GM12865 (cell line): ENCODE results near the gene BHLHA9.

ENCODE experiments used
- DNase-seq: peaks from one replicate; pipeline ENCODE4 v3.0.0; 2010; ENCODE audit warnings: low read depth
- H3K4me3 ChIP-seq: 2 replicates; pipeline ENCODE4 v1.5.1; 2011; ENCODE audit warnings: mild to moderate bottlenecking, low read depth, low read length, control low read depth
- CTCF ChIP-seq: IDR thresholded peaks from 2 replicates; pipeline ENCODE4 v1.5.1; 2011; ENCODE audit warnings: low read length, control low read depth, low read depth, inconsistent platforms; ENCODE audit not compliant: insufficient read depth; ENCODE audit errors: missing control alignments

Gene BHLHA9

GRCh38 chr17:1251866-1252608 is 18.2 kb upstream of the BHLHA9 start:
- no peak overlapping the region for H3K4me3 ChIP-seq
- DNase-seq: no peak
- TF ChIP-seq CTCF: no peak

- DNase-seq: no peak
- H3K4me3 ChIP-seq: no peak overlapping the region
- TF ChIP-seq CTCF: no peak
Measured at GRCh38 chr17:1255041-1255440, 15.2 kb upstream of the BHLHA9 start.

GRCh38 chr17:1256699-1257098 is 13.5 kb upstream of the BHLHA9 start:
- no peak for DNase-seq
- TF ChIP-seq CTCF: no peak
- no peak overlapping the region for H3K4me3 ChIP-seq

DNA sequence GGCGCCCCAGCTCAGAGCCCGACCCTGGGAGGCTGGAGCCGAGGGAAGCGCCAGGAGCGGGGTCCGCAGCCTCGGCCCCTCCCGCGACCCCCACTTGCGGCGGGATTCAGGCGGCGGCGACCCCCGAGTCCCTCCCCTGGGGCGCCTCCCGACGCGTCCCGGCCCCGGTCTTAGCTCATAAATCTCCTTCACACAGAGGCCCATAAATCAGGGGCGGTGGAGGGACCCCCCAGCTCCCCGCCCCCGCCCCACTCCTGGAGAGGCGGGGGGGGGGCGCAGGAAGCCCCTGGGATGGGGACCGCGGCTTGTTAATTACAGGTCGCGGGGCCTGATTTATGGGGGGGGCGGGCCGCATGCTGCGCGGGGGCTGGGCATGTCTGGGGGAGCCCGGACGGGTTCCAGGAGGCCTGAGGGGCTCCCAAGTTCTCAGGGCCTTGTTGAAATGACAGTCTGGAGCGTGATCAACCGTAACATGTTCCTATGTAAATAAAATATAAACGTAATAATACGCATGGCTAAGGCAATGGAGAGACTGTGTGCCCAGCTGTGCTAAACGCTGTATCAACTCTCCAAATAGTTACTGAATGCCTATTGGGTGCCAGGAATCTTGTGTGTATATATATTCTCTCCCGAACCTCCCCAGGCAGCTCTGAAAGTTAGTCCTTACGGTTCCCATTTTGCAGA is 10.0 kb upstream of the BHLHA9 start:
- H3K4me3 ChIP-seq: no peak overlapping the region
- no peak for TF ChIP-seq CTCF
- no peak for DNase-seq

DNA sequence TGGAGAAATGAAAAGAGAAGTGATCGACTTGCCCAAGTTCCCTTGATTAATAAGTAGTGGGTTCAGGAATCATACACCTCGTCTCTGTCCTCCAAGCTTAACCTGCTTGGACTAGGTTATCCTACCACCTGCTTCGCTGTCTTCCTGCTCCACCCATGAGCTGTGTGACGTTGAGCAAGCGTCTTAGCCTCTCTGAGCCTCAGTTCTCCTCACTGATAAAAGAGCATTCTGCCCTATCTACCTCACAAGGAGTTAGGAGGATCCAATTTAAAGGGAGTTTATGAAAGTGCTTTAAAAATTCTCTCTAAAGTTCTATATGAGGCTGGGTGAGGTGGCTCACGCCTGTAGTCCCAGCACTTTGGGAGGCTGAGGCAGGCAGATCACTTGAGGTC is 9.5 kb upstream of the BHLHA9 start:
- H3K4me3 ChIP-seq: no peak overlapping the region
- no peak for DNase-seq
- no peak for TF ChIP-seq CTCF

DNA sequence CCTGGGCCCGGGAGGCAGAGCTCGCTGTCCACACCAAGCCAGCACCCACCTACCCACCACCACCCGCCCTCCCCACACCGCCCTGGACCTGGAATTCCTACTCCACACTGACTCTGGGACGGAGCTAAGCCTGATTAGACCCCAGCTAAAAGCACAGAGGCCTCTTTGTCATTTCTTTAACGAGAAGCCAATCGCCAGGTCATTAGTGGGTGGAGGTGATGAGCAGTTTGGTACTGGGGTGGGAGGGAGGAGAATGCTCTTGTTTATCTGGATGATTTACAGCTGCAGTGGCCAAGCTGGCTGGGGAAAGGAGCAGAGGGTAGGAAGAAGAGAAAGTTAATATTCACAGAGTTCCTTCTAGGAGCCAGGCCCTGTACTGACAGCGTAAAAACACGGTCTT is 6.0 kb upstream of the BHLHA9 start:
- no peak overlapping the region for H3K4me3 ChIP-seq
- no peak for TF ChIP-seq CTCF
- DNase-seq: no peak
